D721Med (cell line): Measurements from ENCODE around the gene PIM1.
A peak's percentile ranks its signal among the peaks of the same experiment; 100 is the strongest.

Source experiments
- DNase-seq: peaks from one replicate; pipeline ENCODE4 v3.0.0; 2011; ENCODE audit warnings: low spot score; ENCODE audit not compliant: insufficient read length
- FAIRE-seq: peaks from 2 replicates; lab custom pipeline; 2011; peaks lifted over from hg19 to GRCh38; lab: Jason Lieb, UNC
- CTCF ChIP-seq: IDR thresholded peaks from 2 replicates; pipeline ENCODE4 v1.5.1; 2012; ENCODE audit warnings: mild to moderate bottlenecking, control low read depth; ENCODE audit not compliant: insufficient read depth; ENCODE audit errors: missing control alignments

PIM1 gene

GRCh38 chr6:37139230-37139962 lies 30.6 kb upstream of the PIM1 start:
- DNase-seq (no peak), FAIRE-seq (no peak)
- TF ChIP-seq CTCF, result no peak

- DNase-seq, result no peak
- TF ChIP-seq CTCF, result no peak
- FAIRE-seq, result no peak
These were observed 29.8 kb upstream of the PIM1 start for GRCh38 chr6:37140145-37140544.

GRCh38 chr6:37141281-37142049 lies 28.5 kb upstream of the PIM1 start:
- TF ChIP-seq CTCF, result no peak
- FAIRE-seq (no peak), DNase-seq (peak; percentile 14)

- DNase-seq, result no peak
- peak; percentile 16 for FAIRE-seq
- TF ChIP-seq CTCF, result no peak
These were observed 27.8 kb upstream of the PIM1 start for GRCh38 chr6:37142050-37142614.

GRCh38 chr6:37143585-37143984 lies 26.4 kb upstream of the PIM1 start:
- TF ChIP-seq CTCF, result no peak
- no peak for DNase-seq
- peak; percentile 60 for FAIRE-seq

- DNase-seq (no peak), FAIRE-seq (no peak)
- no peak for TF ChIP-seq CTCF
These were observed 24.5 kb upstream of the PIM1 start for GRCh38 chr6:37145443-37145842.
